Vein endothelial cell (primary cell): ENCODE results near the gene CTNNAL1. TPM values are rescaled to one million over a fixed set of nuclear protein-coding genes. Genes with fewer than 3 reads are reported as not detected.

Source experiments
- small RNA-seq: library from RNA; depleted of rRNA; stranded (forward); fragments of <200 nt; gene quantifications from one replicate; pipeline ENCODE3, GENCODE V24; 2012
- total RNA-seq: library from RNA; depleted of rRNA; stranded (reverse); fragments of >200 nt; gene quantifications from 2 replicates; pipeline ENCODE4 v1.2.3, GENCODE V29; 2012

CTNNAL1 gene, protein sequence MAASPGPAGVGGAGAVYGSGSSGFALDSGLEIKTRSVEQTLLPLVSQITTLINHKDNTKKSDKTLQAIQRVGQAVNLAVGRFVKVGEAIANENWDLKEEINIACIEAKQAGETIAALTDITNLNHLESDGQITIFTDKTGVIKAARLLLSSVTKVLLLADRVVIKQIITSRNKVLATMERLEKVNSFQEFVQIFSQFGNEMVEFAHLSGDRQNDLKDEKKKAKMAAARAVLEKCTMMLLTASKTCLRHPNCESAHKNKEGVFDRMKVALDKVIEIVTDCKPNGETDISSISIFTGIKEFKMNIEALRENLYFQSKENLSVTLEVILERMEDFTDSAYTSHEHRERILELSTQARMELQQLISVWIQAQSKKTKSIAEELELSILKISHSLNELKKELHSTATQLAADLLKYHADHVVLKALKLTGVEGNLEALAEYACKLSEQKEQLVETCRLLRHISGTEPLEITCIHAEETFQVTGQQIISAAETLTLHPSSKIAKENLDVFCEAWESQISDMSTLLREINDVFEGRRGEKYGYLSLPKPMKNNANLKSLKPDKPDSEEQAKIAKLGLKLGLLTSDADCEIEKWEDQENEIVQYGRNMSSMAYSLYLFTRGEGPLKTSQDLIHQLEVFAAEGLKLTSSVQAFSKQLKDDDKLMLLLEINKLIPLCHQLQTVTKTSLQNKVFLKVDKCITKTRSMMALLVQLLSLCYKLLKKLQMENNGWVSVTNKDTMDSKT
- 92.6 and 135 TPM in 2 replicates for total RNA-seq

DNA sequence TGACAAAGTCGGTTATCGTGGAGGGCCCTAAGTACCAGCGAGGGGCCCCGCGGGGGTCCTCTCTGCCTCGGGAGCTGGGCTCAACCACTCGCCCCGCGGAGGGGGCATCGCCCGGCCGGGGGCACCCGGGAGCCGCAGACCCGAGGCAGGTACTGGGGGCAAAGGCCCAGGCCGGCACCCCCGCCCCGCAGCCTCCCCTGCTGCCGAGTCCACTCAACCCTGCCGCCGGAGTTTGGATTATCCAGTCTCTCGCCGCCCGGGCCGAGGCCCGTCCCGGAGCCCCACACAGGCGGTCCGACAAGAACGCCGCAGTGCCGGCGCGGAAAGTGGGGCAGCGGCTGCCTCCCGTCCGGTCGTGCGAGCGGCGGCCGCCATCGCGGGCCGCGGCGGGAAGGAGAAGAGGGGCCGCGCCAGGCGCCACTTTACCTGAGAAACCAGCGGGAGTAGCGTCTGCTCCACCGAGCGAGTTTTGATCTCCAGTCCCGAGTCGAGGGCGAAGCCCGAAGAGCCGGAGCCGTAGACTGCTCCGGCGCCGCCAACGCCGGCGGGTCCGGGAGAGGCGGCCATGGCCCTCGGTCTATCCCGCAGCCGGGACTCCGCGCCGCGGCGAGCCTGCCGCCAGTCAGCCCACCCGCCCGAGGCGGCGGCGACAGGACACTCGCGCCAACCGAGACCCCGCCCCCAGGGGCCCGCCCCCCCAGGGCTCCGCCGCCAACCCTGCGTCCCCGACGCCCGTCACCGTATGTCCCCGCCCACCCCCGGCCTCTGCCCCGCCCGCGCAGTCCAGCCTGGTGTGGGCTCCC is at the start of gene CTNNAL1:
Gene CTNNAL1 (minus strand): TSS at position 624 of the 803 bp plus-strand sequence. CDS start 57 bp downstream, at position 567.

DNA sequence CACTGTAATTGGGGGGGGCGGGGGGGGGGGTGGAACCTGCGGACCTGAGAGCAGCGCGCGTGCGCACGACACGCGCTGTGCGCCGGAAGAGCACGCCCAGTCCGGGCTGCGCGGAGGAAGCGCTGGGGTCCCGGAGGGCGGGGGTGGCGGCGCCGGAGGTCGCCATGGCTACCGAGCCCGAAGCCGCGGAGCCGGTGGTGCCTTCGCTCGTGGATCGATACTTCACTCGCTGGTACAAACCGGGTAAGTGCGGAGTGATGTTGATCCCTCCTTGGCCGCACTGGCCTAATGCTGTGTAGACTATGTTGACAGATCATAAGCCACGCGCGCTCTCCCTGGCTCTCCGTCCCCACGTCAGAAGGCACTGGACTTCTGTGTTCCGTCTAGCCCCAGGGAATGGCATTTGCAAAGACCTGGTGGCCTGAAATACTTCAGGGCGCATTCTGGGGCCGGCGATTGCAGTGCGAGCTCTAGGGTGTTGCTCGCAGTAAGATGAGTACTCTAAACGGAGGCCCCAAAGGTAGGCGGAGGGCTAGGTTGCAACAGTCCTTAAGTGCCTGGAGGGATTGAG is 78.9 kb downstream of the CTNNAL1 start, which contains the start of gene ABITRAM:
Gene ABITRAM (plus strand): TSS at position 78 of the 571 bp plus-strand sequence. CDS start 87 bp downstream, at position 165.

DNA sequence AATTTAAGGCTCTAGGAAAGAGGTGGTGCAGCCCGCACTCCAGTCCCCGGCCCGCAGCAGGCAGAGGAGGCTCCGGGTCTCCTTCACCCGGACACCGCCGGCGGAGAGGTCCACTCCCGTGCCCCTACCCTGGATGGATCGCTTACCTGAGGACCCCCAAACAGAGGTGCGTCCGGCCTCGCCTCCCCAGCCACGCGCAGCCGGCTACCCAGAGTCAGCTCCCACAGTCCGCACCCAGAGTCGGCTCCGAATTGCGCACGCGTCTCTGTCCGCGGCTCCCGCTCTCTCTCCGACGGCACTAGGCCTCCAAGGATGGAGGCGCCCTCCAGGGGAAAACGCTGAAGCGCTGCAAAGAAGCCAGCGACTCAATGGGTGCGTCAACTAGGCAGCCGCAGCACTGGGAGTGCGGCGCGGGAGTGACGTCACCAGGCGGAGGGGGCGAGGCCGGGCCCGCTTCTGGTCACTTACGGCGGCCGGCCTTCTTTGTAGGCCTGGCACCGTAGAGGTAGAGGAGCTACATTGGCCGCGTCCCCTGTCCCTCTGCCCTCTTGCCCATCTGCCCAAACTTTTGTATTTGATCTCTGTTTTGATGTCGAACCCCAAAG is 79.5 kb downstream of the CTNNAL1 start, which contains the start of gene ELP1:
Gene ELP1 (minus strand): TSS at position 407 of the 605 bp plus-strand sequence. CDS start 2,978 bp downstream, outside the sequence.

Small RNA genes lying within 50 kb of the gene (small RNA-seq; reads per million reads assigned to genes)
- 3.6 reads per million, percentile 90 among the genes with 10 or more reads in this experiment for gene MIR32
- gene RF00019, result not detected

Other genes starting within 250 kb of the CTNNAL1 start
- gene ACTL7B, start 157.5 kb downstream of the CTNNAL1 start, total RNA-seq, result 0.10 TPM in 1 of 2 replicates, not detected in the other
- not detected in 2 replicates for gene ACTL7A, start 151.2 kb downstream of the CTNNAL1 start, total RNA-seq
- 25.5 and 26.4 TPM in 2 replicates for gene ELP1, start 79.4 kb downstream of the CTNNAL1 start, total RNA-seq
- 7.8 and 8.0 TPM in 2 replicates for gene ABITRAM, start 79.1 kb downstream of the CTNNAL1 start, total RNA-seq
- gene TMEM245, start 106.4 kb upstream of the CTNNAL1 start, total RNA-seq, result 83.0 and 87.6 TPM in 2 replicates
- gene FRRS1L, start 153.8 kb upstream of the CTNNAL1 start, total RNA-seq, result not detected in 2 replicates